ENCODE measurements around the gene BDH1. TPM values are rescaled to one million over a fixed set of nuclear protein-coding genes. Genes with fewer than 3 reads are reported as not detected.

The BDH1 gene
- total RNA-seq, 4 donors from 2014 or later: 44.4 to 60.6 (median 52.2) TPM

- H3K9me3 ChIP-seq: no peaks in the 10 kb centered on the region
These were observed 43.7 kb downstream of the BDH1 start for GRCh38 chr3:197511853-197512635.

GRCh38 chr3:197511130-197511529, 44.6 kb downstream of the BDH1 start:
- Histone ChIP-seq H3K4me1 (peaks cover 21 to 62% (median 31%) of the 10 kb centered on the region in 3 donors), H3K9me3 (no peaks in the 10 kb centered on the region), H3K36me3 (peaks cover 0 to 28% (median 0%) of the 10 kb centered on the region in 3 donors), H3K27me3 (no peaks in the 10 kb centered on the region), H3K4me3 (no peak overlapping the region), H3K27ac (no peak overlapping the region)
- no peak for TF ChIP-seq CTCF (IDR thresholded peaks at IDR 0.05)
- WGBS, 2 donors: 86 to 94% methylated on average over 6 of the region's 6 CpGs
- DNase-seq: no peak
- intact Hi-C loops (cut with DNase I): no loop called here

More at GRCh38 chr3:197511853-197512635, 43.7 kb downstream of the BDH1 start:
- no peak for DNase-seq
- H3K27me3 ChIP-seq: no peaks in the 10 kb centered on the region
- intact Hi-C loops (cut with DNase I): no loop called here
- H3K27ac ChIP-seq: peak overlapping the region in 2 of 4 donors; percentile 64 to 66
- peaks cover 26 to 69% (median 37%) of the 10 kb centered on the region in 3 donors for H3K4me1 ChIP-seq
- H3K36me3 ChIP-seq: peaks cover 0 to 28% (median 0%) of the 10 kb centered on the region in 3 donors
- no peak overlapping the region for H3K4me3 ChIP-seq
- 91 to 98% methylated on average over 18 to 24 of the region's 33 CpGs for WGBS, 2 donors
- peak in 1 of 6 experiments; percentile 11 for TF ChIP-seq CTCF (IDR thresholded peaks at IDR 0.05)
- TF ChIP-seq POLR2A (IDR thresholded peaks at IDR 0.05): no peak

- Histone ChIP-seq H3K4me1 (peaks cover 19 to 57% (median 26%) of the 10 kb centered on the region in 3 donors), H3K4me3 (no peak overlapping the region), H3K9me3 (no peaks in the 10 kb centered on the region), H3K36me3 (peaks cover 0 to 28% (median 0%) of the 10 kb centered on the region in 3 donors), H3K27ac (no peak overlapping the region), H3K27me3 (no peaks in the 10 kb centered on the region)
- intact Hi-C loops (cut with DNase I): no loop called here
- DNase-seq: no peak
- no peak for TF ChIP-seq POLR2A (IDR thresholded peaks at IDR 0.05)
- no peak for TF ChIP-seq CTCF (IDR thresholded peaks at IDR 0.05)
- WGBS, 2 donors: 75 to 78% methylated on average over 2 to 3 of the region's 6 CpGs
These were observed 45.1 kb downstream of the BDH1 start for GRCh38 chr3:197510642-197511018.

GRCh38 chr3:197508924-197509775, 46.6 kb downstream of the BDH1 start:
- H3K4me3 ChIP-seq: peak overlapping the region in 3 of 4 donors; percentile 42 to 61 (median 44)
- TF ChIP-seq POLR2A (IDR thresholded peaks at IDR 0.05): no peak
- H3K36me3 ChIP-seq: peaks cover 0 to 28% (median 0%) of the 10 kb centered on the region in 3 donors
- no peaks in the 10 kb centered on the region for H3K9me3 ChIP-seq
- no peak for DNase-seq
- intact Hi-C loops (cut with DNase I): loop anchor here (10.0 kb wide), 2 partner anchors 254 to 284 kb away; no protein-coding TSS in a partner anchor
- peak overlapping the region in 1 of 4 donors; percentile 40 for H3K27ac ChIP-seq
- peaks cover 17 to 55% (median 22%) of the 10 kb centered on the region in 3 donors for H3K4me1 ChIP-seq
- no peaks in the 10 kb centered on the region for H3K27me3 ChIP-seq
- 84 to 89% methylated on average over 19 to 25 of the region's 27 CpGs for WGBS, 2 donors

GRCh38 chr3:197508461-197508860, 47.3 kb downstream of the BDH1 start:
- Histone ChIP-seq H3K27me3 (no peaks in the 10 kb centered on the region), H3K36me3 (peaks cover 0 to 27% (median 0%) of the 10 kb centered on the region in 3 donors), H3K9me3 (no peaks in the 10 kb centered on the region), H3K27ac (no peak overlapping the region), H3K4me3 (no peak overlapping the region), H3K4me1 (peaks cover 11 to 55% (median 21%) of the 10 kb centered on the region in 3 donors)
- 60% methylated on average over 1 of the region's 6 CpGs; no CpG with 5 or more reads in 1 of the 2 donors for WGBS, 2 donors
- TF ChIP-seq CTCF (IDR thresholded peaks at IDR 0.05): no peak
- TF ChIP-seq POLR2A (IDR thresholded peaks at IDR 0.05): no peak
- no peak for DNase-seq
- intact Hi-C loops (cut with DNase I): loop anchor here (10.0 kb wide), 2 partner anchors 254 to 284 kb away; no protein-coding TSS in a partner anchor

Data from esophagus squamous epithelium (tissue), 5 donors.